GM04503 (cell line): ENCODE measurements around the gene STAMBPL1.
"Not testable (repeated sequence)": the region's sequence is repeated elsewhere in the genome, so short reads cannot be mapped to it uniquely, and the experiment has no call there.

ENCODE experiments used
- DNase-seq: peaks from one replicate; pipeline ENCODE4 v3.0.0-alpha.2; 2012; ENCODE audit warnings: low read depth

The STAMBPL1 gene

GRCh38 chr10:88920986-88921593, 41.0 kb downstream of the STAMBPL1 start:
- DNase-seq, result no peak

DNA sequence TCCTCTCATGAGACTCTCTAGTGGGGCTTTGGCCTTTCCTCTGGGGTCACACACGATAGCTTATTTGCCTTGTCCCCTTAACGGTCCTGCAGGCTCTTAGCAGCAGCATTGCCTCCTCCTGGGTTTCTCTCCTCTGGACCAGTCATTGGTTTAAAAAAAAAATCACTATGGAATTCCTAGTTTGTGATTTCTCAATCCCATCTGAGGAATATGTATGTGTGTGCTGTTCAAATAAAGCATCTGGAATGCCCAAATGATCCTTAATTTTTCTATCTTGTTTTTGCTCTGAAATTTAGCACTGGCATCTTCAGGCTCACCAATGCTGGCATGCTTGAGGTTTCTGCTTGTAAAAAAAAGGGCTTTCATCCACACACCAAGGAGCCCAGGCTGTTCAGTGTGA, 42.0 kb downstream of the STAMBPL1 start:
- no peak for DNase-seq

GRCh38 chr10:88923520-88923919, 43.5 kb downstream of the STAMBPL1 start:
- DNase-seq, result no peak

DNA sequence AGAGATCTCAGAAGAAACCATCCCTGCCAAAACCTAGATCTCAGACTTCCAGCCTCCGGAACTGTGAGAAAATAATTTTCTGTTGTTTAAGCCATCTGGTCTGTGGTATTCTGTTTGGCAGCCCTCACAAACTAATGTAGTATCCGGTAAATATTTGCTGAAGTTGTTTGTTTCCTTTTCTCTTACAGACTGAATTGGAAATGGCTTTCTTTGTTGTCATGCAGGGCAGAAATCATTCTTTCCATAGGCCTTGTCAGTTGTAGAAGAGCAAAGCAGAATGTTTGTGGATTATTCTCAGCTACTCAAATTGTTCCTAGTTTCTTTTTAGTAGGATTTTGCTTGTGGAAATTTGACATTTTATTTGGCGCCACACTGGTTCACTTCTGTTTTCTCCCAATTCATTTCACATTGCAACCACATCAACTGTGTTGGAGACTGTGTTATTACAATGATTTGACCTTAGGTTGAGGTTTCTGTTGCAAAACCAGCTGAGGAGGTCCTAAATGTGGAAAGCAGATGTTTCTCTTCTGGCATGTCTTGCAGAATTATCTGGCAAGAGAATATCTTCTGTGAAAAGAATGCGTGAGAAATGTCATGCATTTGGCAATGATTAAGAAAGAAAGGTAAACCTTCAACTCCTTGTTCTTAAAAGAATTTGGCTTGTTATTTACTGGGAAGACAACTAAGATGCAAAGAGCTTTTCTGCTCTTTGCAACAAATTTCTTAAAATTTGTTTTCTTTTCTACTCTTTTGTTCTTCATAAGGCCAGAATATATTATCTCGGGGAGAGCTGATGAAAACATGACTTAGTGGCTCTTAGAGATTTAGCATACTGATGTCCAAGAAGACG, 46.7 kb downstream of the STAMBPL1 start:
- peak; percentile 91 for DNase-seq

- no peak for DNase-seq
Measured at GRCh38 chr10:88927416-88927690, 47.3 kb downstream of the STAMBPL1 start.

DNA sequence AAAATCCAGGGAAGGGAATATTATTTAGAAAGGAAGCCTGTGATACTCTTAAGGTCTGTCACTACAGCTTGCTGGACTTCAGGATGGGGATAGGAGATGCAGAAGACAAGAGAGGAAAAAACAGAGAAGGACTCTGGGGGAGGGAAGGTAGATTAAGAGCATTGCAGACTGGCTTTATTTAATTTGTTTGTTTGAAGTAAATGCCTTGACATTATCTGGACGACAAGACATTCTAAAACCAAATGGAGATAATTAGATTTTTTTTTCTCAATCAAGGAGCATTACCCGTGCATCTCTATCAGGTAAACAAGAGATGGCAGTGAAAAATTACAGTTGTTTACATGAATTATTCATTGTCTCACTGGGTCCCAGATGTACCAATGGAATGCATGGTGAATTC, 48.2 kb downstream of the STAMBPL1 start:
- DNase-seq, result no peak

DNA sequence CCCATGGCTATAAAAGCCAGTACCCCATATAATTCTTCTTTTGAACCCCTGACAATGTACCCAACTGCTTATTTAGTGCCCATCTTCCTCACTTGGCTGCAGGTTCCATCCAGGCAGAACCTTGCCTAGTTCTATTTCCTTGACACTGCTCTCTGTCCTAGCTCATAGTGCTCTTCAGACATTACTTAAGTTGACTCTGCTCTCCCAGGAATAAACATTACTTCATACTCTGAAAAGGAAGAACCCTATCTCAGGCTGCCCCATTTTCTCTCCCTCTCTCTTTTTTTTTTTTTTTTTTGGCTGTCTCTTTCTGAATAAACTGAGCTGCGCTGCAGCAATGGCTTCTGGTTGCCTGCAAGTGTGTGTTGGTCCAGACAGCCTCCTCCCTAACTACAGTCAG, 51.5 kb downstream of the STAMBPL1 start:
- no peak for DNase-seq

GRCh38 chr10:88932029-88932428, 52.0 kb downstream of the STAMBPL1 start:
- DNase-seq, result not testable (repeated sequence)

DNA sequence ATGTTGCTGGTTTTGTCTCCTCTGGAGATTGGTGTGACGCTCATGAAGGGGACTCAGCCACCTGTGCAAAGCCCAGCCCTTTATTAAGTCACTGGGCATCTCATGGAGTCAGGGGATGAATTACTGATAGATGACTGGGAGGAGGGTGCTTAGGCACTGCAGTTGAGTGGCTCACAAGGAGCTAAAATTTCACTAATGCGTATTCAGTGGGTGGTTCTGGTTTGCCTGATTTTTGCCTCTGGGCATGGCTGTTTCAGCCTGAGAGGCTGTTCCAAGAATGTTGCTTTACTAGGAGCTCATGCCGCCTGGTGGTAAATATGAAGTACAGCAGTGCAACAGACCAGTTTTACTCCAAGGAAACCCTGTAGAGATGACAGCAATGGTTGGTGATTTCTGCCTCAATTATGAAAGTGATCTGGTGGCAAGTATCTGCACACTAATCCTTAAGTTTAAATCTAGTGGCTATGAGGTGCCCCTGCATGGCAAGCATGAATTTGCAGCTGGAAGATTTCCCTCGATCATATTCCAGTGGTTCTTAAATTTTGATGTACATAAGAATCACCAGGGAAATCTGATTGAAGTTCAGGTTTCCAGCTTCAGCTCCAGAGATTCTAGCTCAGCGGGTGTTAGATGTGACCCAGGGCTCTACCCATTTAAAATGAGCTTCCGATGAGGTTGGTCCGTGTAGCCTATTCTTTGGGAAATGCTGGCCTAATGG, 52.7 kb downstream of the STAMBPL1 start:
- DNase-seq, result peak; percentile 65

DNA sequence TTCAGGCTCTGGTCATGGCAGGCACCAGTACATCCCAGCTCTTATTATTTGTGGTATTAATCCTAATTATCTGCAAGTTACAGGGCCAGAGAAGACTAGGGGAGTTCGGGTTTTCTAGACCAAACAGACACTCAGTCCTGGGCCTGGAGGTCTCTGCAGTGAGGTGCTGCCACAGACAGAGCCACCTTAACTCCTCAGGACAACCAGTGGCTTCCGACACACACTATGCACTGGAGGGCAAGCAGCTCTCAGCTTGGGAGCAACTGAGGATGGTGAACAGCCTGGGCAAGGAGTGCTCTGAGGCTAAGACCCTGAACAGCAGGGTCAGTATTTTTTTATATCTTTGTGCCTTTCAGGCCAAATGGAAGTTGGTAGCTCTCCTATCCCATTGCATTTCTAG, 53.5 kb downstream of the STAMBPL1 start:
- no peak for DNase-seq

- peak; percentile 30 for DNase-seq
Measured at GRCh38 chr10:88934900-88935672, 55.0 kb downstream of the STAMBPL1 start.

GRCh38 chr10:88936656-88937055, 56.6 kb downstream of the STAMBPL1 start:
- DNase-seq, result no peak

- DNase-seq, result no peak
Measured at GRCh38 chr10:88938039-88938438, 58.0 kb downstream of the STAMBPL1 start.

DNA sequence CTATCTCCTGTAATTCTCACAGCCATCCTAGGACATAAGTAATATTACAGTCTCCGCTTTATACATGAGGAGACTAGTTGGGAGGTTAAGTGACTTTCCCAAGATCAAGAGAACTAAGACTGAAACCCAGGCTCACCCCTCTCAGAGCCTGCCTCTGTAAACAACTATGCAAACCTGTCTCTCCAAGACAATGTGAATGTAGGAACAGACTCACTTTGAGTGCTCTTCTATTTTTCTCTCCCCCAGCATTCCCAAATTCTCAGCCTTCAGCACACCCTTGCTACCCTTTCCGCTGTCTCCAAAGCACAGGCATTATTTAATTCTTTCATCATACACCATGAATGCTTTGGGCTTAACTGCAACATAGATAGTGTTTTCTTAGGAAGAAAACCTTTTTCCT, 58.9 kb downstream of the STAMBPL1 start:
- DNase-seq, result no peak

DNA sequence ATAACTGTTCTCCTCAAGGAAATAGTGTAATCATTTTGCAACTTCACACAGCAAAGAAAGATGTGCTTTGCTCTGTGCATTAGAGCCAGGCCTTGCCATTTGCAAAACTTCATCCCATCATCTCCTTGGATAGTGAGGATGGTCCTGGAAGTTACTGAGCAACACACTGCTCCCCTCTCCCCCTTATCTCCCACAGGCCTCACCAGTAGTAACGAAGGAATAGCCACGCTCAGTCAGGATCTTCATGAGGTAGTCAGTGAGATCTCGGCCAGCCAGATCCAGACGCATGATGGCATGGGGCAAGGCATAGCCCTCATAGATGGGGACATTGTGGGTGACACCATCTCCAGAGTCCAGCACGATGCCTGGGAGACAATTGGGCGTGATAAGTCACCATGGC, 61.0 kb downstream of the STAMBPL1 start:
- DNase-seq, result no peak

- no peak for DNase-seq
Measured at GRCh38 chr10:88943778-88944177, 63.7 kb downstream of the STAMBPL1 start.

DNA sequence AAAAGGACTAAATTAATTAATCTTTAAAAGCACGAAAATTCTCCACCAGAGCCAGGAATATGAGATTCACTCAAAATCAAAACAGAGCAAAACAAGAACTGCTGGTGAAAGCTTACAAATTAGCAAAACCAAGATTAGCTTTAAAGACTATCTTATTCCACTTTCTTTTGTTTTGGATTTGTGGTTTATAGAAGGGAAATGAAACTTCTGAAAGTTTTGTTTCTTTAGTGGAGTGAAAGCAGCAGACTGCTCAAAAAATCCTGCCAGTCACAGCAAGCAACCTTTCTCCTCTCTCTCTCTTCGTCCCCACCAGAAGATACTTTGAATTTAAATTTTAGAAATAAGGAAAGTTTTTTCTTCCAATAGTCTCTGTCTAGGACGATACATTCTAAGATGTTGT, 64.8 kb downstream of the STAMBPL1 start:
- DNase-seq, result no peak

GRCh38 chr10:88946200-88946599, 66.2 kb downstream of the STAMBPL1 start:
- no peak for DNase-seq

GRCh38 chr10:88946965-88947590, 67.0 kb downstream of the STAMBPL1 start:
- DNase-seq, result no peak

- no peak for DNase-seq
Measured at GRCh38 chr10:88949051-88949450, 69.0 kb downstream of the STAMBPL1 start.

DNA sequence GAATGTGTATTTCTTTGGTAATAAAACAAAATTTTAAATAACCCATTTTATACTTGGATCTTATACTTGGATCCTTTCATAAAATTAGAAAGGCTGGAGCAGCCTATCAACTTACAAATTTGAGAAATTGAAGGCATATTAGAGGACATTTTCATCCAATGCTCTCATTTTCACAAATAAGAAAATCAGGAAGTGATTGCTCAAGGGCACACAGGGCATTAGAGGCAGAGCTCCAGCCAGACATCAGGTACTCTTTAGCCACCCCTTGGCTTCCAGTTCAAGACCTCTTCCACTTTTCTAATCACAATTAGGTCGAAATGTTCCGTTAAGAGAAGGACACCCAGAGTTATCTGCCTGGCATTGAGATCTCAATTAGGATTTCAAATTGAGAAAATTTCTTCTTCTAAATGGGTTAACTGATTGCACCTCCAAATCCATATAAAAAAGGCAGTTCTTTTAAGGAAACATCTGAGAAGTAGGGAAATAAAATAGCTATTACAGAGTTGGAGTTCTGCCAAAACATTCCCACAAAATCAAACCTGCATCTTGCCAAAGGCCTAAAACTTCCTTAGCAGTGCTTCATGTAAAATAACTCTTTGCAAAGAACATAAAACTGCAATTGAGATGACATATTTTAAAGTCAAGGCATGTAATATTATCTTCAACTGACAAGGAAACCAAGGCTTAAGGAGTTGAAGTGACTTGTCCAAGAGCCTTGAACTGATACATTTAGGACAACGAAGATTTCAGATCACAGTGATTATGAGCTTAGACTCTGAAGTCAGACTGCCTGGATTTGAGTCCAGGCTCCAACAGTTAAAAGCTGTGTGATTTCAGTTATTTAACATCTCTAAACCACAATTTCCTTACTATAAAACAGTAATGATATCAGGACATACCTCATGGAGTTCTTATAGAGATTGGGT, 70.1 kb downstream of the STAMBPL1 start:
- DNase-seq, result no peak
